ENCODE measurements around the gene OR10H1.
A peak's percentile ranks its signal among the peaks of the same experiment; 100 is the strongest.
"Not testable (repeated sequence)": the region's sequence is repeated elsewhere in the genome, so short reads cannot be mapped to it uniquely, and the experiment has no call there.

Gene OR10H1, protein sequence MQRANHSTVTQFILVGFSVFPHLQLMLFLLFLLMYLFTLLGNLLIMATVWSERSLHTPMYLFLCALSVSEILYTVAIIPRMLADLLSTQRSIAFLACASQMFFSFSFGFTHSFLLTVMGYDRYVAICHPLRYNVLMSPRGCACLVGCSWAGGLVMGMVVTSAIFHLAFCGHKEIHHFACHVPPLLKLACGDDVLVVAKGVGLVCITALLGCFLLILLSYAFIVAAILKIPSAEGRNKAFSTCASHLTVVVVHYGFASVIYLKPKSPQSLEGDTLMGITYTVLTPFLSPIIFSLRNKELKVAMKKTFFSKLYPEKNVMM

GRCh38 chr19:15815306-15815705 lies at the start of gene OR10H1:
TSS of gene OR10H1 (minus strand) at chr19:15815664. CDS start at chr19:15808037, 7,627 bp downstream.
- no peak for DNase-seq (ENCODE audit: low read depth in 2 of 3, low spot score in 2 of 3)

DNA sequence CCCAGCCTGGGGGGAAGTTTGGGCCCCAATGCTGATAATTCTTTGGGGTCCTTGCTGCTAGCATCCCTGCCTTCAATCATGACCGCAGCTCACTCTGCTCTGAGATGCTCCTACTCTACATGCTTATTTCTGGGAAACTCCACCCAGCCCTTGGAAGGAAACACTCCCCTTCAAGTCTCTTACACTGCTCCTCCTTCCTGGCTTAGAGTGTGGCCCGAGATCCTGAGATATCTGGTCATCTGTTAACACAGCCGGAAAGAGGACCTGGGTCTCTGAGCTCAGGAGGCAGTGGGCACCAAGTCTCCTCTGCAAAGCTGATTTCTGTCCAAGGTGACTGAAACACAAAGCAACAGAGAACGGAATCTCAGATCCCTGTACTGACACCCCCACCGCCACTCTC lies 49.4 kb upstream of the OR10H1 start:
- DNase-seq (ENCODE audit: low read depth in 2 of 3, low spot score in 2 of 3), result no peak

- no peak for DNase-seq (ENCODE audit: low read depth in 2 of 3, low spot score in 2 of 3)
These were observed 47.8 kb upstream of the OR10H1 start for GRCh38 chr19:15863272-15863671.

- no peak for DNase-seq (ENCODE audit: low read depth in 2 of 3, low spot score in 2 of 3)
These were observed 47.0 kb upstream of the OR10H1 start for GRCh38 chr19:15862444-15862843.

- no peak for DNase-seq (ENCODE audit: low read depth in 2 of 3, low spot score in 2 of 3)
These were observed 45.1 kb upstream of the OR10H1 start for GRCh38 chr19:15860522-15860921.

GRCh38 chr19:15859187-15859586 lies 43.7 kb upstream of the OR10H1 start:
- no peak for DNase-seq (ENCODE audit: low read depth in 2 of 3, low spot score in 2 of 3)

DNA sequence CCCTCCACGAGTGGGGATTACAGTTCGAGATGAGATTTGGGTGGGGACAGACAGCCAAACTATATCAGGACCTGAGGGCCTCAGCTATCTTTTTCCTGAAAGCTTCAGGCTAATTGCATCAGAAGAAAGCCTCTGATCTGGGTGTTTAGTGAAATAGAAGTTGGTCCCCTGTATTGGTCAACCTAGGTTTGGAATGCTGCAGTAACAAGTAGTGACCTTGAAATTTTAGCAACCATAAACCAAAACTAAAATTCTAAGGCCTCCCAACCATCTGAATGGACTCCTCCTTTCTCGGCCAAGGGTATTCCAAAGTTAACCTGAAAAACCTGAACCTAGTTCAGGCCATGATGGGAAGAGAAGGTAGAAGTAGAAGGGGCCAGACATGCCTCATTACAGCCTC lies 34.9 kb upstream of the OR10H1 start:
- no peak for DNase-seq (ENCODE audit: low read depth in 2 of 3, low spot score in 2 of 3)

GRCh38 chr19:15846923-15847322 lies 31.5 kb upstream of the OR10H1 start:
- DNase-seq (ENCODE audit: low read depth in 2 of 3, low spot score in 2 of 3), result no peak

DNA sequence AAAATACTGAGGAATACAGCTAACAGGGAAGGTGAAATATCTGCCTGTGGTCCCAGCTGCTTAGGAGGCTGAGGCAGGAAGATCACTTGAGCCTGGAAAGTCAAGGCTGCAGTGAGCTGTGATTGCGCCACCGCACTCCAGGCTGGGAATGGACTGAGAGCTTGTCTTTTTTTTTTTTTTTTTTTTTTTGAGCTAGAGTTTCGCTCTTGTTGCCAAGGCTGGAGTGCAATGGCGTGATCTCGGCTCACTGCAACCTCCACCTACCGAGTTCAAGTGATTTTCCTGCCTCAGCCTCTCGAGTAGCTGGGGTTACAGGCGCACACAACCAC lies 28.4 kb upstream of the OR10H1 start:
- DNase-seq (ENCODE audit: low read depth in 2 of 3, low spot score in 2 of 3), result not testable (repeated sequence)

DNA sequence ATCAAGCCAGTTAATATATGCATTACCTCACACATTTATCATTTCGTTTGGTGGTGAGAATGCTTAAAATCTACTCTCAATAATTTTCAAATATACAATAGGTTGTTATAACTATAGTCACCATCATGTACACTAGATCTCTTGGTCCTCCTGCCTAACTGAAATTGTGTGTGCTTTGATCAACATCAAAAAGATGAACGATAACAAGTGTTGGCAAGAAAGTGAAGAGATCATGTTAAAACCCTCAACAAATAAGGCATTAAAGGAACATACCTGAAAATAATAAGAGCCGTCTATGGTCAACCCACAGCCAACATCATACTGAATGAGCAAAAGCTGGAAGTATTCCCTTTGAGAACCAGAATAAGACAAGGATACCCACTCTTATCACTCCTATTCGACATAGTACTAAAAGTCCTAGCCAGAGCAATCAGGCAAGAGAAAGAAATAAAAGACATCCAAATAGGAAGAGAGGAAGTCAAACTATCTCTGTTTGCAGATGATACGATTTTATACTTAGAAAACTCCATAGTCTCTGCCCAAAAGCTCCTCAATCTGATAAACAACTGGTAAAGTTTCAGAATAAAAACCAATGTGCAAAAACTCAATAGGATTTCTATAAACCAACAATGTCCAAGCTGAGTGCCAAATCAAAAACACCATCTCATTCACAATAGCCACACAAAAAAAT lies 27.9 kb upstream of the OR10H1 start:
- no peak for DNase-seq (ENCODE audit: low read depth in 2 of 3, low spot score in 2 of 3)

GRCh38 chr19:15841875-15842569 lies 26.6 kb upstream of the OR10H1 start:
- DNase-seq (ENCODE audit: low read depth in 2 of 3, low spot score in 2 of 3), result no peak

- no peak for DNase-seq (ENCODE audit: low read depth in 2 of 3, low spot score in 2 of 3)
These were observed 25.4 kb upstream of the OR10H1 start for GRCh38 chr19:15840833-15841232.

DNA sequence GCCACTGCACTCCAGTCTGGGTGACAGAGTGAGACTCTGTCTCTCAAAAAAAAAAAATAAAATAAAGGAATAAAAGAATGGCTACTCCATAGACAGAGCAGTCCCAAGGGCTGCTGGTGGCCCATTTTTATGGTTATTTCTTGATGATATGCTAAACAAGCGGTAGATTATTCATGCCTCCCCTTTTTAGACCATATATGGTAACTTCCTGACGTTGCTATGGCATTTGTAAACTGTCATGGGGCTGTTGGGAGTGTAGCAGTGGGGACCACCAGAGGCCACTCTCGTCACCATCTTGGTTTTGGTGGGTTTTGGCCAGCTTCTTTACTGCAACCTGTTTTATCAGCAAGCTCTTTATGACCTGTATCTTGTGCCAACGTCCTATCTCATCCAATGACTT lies 24.4 kb upstream of the OR10H1 start:
- DNase-seq (ENCODE audit: low read depth in 2 of 3, low spot score in 2 of 3), result not testable (repeated sequence)

DNA sequence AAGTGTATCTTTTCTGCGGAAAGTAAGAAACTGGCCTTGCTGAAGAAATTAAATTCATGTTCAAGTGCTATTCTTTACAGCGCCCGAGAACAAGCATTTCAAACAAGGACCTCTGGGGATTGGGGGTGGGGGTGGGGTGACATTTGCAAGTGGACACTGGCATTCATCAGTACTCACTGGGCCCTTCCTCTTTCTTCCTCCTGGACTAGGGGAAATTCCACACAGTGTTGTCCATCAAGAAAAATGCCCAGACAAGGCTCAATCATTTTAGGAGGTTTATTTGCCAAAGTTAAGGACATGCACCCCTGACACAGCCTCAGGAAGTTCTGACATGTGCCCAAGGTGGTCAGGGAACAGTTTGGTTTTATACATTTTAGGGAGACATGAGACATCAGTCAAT lies 22.9 kb upstream of the OR10H1 start:
- no peak for DNase-seq (ENCODE audit: low read depth in 2 of 3, low spot score in 2 of 3)

- no peak for DNase-seq (ENCODE audit: low read depth in 2 of 3, low spot score in 2 of 3)
These were observed 21.8 kb upstream of the OR10H1 start for GRCh38 chr19:15837221-15837731.

DNA sequence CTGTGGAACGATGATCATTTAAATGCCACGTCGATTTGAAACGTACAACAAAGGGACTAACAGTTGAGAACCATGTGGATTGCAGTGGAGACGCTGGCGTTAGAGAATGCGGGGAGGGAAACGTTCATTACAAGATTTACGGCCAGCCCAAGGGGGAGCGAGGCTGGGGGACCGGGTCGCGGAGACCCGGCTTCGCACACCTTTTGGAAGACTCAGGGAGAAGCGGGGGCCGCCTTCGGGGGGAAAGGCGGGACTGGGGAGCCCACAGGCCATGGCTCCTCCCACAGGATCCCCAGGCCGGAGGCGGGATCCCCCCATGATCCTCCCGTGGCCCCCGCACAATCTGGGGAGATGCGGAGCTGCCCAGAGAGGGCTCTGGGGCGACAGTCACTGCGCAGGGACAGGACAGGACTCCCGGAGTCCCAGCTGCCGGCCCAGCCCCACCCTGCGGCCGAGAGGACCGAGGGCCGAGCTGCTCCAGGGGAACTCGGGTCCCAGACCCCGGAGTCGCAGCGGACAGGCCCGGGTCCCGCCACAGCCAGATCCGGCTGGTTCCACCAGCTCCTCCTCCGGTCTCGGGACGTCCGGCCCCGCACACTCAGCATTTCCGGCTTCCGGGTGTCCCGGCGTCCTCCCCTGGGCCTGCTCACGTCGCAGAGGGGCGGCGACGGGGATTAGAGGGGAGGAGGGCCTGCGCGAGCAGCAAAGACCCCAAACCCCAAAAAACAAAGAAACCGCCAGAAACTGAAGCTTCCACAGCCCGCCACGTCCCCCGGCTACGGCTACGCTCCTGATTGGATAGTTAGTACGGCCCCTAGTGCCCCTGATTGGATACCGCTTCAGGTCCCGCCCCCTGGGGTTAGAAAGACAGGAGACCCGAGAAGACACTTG lies 21.1 kb upstream of the OR10H1 start:
- DNase-seq (ENCODE audit: low read depth in 2 of 3, low spot score in 2 of 3), result peak; percentile 77 to 89 (median 87)

DNA sequence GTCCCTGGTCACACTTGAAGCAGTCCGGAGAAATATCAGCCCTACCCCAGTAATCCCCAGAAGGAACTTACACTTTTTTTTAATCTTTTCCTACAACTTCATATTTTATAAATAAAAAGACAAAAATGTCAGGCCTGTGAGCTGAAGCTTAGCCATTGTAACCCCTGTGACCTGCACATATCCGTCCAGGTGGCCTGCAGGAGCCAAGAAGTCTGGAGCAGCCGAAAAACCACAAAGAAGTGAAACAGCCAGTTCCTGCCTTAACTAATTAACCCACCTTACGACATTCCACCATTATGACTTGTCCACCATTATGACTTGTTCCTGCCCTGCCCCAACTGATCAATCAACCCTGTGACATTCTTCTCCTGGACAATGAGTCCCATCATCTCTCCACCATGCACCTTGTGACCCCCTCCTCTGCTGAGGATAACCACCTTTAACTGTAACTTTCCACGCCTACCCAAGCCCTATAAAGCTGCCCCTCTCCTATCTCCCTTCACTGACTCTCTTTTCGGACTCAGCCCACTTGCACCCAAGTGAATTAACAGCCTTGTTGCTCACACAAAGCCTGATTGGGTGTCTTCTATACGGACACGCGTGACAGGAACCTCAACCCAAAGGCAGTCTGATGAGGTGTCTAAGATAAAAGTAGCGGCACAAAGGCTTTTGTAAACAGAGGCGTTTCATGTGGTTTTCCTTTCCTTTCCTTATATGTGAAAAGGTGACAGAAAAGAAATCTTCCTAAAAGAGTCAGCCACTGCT lies 20.3 kb upstream of the OR10H1 start:
- DNase-seq (ENCODE audit: low read depth in 2 of 3, low spot score in 2 of 3), result peak in 1 of 3 experiments; percentile 6

DNA sequence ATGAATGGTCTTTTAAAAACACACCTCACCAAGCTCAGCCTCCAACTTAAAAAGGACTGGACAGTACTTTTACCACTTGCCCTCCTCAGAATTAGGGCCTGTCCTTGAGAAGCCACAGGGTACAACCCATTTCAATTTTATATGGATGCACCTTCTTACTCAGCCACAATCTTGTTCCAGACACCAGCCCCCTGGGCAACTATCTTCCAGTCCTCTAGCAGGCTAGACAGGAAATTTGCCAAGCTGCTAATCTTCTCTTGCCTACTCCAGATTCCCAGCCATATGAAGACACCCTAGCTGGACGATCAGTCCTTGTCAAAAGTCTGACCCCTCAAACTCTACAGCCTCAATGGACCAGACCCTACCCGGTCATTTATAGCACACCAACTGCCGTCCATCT lies 18.8 kb upstream of the OR10H1 start:
- not testable (repeated sequence) for DNase-seq (ENCODE audit: low read depth in 2 of 3, low spot score in 2 of 3)

DNA sequence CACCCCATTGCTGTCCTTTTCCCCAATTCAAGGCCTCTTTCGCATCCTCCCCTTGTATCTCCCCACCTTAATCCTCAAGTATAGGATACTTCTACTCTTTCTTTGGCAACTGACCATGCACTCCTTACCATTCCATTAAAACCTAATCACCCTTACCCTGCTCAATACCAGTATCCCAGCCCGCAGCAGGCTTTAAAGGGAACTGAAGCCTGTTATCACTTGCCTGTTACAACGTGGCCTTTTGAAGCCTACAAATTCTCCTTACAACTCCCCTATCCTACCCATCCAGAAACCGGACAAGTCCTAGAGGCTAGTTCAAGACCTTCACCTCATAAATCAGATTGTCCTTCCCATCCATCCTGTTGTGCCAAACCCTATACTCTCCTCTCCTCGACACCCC lies 16.2 kb upstream of the OR10H1 start:
- DNase-seq (ENCODE audit: low read depth in 2 of 3, low spot score in 2 of 3), result no peak

GRCh38 chr19:15829786-15830185 lies 14.3 kb upstream of the OR10H1 start:
- no peak for DNase-seq (ENCODE audit: low read depth in 2 of 3, low spot score in 2 of 3)
